Liver (tissue), 9 donors: Measurements from ENCODE around the gene KCNJ10. TPM values are rescaled to one million over a fixed set of nuclear protein-coding genes. Genes with fewer than 3 reads are reported as not detected.

ENCODE experiments used
- DNase-seq: peaks from one replicate; pipeline ENCODE4 v3.0.0-alpha.2; 2017; ENCODE audit warnings: low spot score
- H3K27ac ChIP-seq, 2 donors: one replicate each; pipeline ENCODE4 v1.7.0; 2013; ENCODE audit warnings: inconsistent platforms in 2 of 2, low read length in 2 of 2, control low read depth in 1 of 2, low read depth in 1 of 2, mild to moderate bottlenecking in 1 of 2
- H3K27me3 ChIP-seq, 4 donors: one replicate each; pipeline versions ENCODE4 v1.6.1 to v1.7.0; 2013; ENCODE audit warnings: low read length in 3 of 4, inconsistent platforms in 1 of 4, mild to moderate bottlenecking in 1 of 4, moderate library complexity in 1 of 4; ENCODE audit not compliant: control insufficient read depth in 4 of 4, insufficient read depth in 4 of 4
- H3K36me3 ChIP-seq, 4 donors: one replicate each; pipeline versions ENCODE4 v1.6.1 to v1.7.0; 2013; ENCODE audit warnings: low read length in 3 of 4, mild to moderate bottlenecking in 3 of 4, low read depth in 1 of 4, moderate library complexity in 1 of 4; ENCODE audit not compliant: control insufficient read depth in 4 of 4, insufficient read depth in 3 of 4
- H3K4me1 ChIP-seq, 4 donors: one replicate each; pipeline versions ENCODE4 v1.6.1 to v1.7.0; 2013; ENCODE audit warnings: low read length in 3 of 4, mild to moderate bottlenecking in 3 of 4, moderate library complexity in 1 of 4; ENCODE audit not compliant: control insufficient read depth in 4 of 4, insufficient read depth in 4 of 4
- H3K4me3 ChIP-seq, 3 donors: one replicate each; pipeline versions ENCODE4 v1.6.1 to v1.7.0; 2013; ENCODE audit warnings: low read length in 3 of 3, control low read depth in 1 of 3, low read depth in 1 of 3, mild to moderate bottlenecking in 1 of 3
- H3K9ac ChIP-seq, 2 donors: one replicate each; pipeline ENCODE4 v1.7.0; 2013; ENCODE audit warnings: low read length in 2 of 2, mild to moderate bottlenecking in 2 of 2, moderate library complexity in 2 of 2, control low read depth in 1 of 2, low read depth in 1 of 2
- H3K9me3 ChIP-seq, 4 donors: one replicate each; pipeline versions ENCODE4 v1.6.1 to v1.7.0; 2013; ENCODE audit warnings: low read length in 3 of 4; ENCODE audit not compliant: control insufficient read depth in 4 of 4
- EGR1 ChIP-seq, 2 donors: IDR thresholded peaks; 2 replicates each; pipeline ENCODE4 v1.6.1; 2016 to 2018; ENCODE audit warnings: antibody characterized with exemption in 2 of 2, low read depth in 2 of 2
- FOXA1 ChIP-seq: IDR thresholded peaks from 2 replicates; pipeline ENCODE4 v1.6.1; 2016; ENCODE audit warnings: antibody characterized with exemption
- FOXA2 ChIP-seq: IDR thresholded peaks from 2 replicates; pipeline ENCODE4 v1.6.1; 2016; ENCODE audit warnings: antibody characterized with exemption
- GABPA ChIP-seq, 2 donors: IDR thresholded peaks in 1 of 2; conservative IDR thresholded peaks in 1 of 2; 2 replicates each; pipeline ENCODE4 v1.6.1; 2016; ENCODE audit warnings: antibody characterized with exemption in 2 of 2, mild to moderate bottlenecking in 1 of 2, moderate library complexity in 1 of 2
- HNF4A ChIP-seq, 2 donors: conservative IDR thresholded peaks; 2 replicates each; pipeline ENCODE4 v1.6.1; 2016; ENCODE audit warnings: antibody characterized with exemption in 2 of 2, mild to moderate bottlenecking in 2 of 2
- HNF4G ChIP-seq: IDR thresholded peaks from 2 replicates; pipeline ENCODE4 v1.6.1; 2016; ENCODE audit warnings: antibody characterized with exemption
- RAD21 ChIP-seq, 2 donors: IDR thresholded peaks; 2 replicates each; pipeline ENCODE4 v1.6.1; 2016; ENCODE audit warnings: antibody characterized with exemption in 2 of 2, mild to moderate bottlenecking in 2 of 2
- SP1 ChIP-seq: IDR thresholded peaks from 2 replicates; pipeline ENCODE4 v1.6.1; 2018; ENCODE audit warnings: antibody characterized with exemption, mild to moderate bottlenecking
- TAF1 ChIP-seq: conservative IDR thresholded peaks from 2 replicates; pipeline ENCODE4 v1.6.1; 2016; ENCODE audit warnings: antibody characterized with exemption, mild to moderate bottlenecking
- YY1 ChIP-seq: IDR thresholded peaks from 2 replicates; pipeline ENCODE4 v1.6.1; 2016; ENCODE audit warnings: antibody characterized with exemption, mild to moderate bottlenecking
- WGBS: extraction: QIAGEN DNeasy Blood & Tissue Kit; methylation state at CpG from one replicate; pipeline ENCODE4 v1.1.7; 2013; 5-methylcytosine and 5-hydroxymethylcytosine counted together
- polyA plus RNA-seq, 2 donors: library from polyadenylated mRNA; stranded (reverse) in 1 of 2; unstranded in 1 of 2; fragments of 200-250 nt in 1 of 2; fragments of >200 nt in 1 of 2; fragmentation: Nextera tagmentation in 1 of 2; extraction: Ambion mirVana in 1 of 2; gene quantifications; one replicate each; pipeline versions ENCODE4 v1.2.1 to v1.2.3, GENCODE V29; 2013 to 2015
- total RNA-seq, 2 donors: library from RNA; depleted of rRNA; stranded (reverse); fragments of >200 nt; gene quantifications; one replicate each; pipeline ENCODE4 v1.2.3, GENCODE V29; 2014
- TF ChIP-seq, protein P1 (sequence below): IDR thresholded peaks from 2 replicates; pipeline ENCODE4 v1.6.1; 2016; ENCODE audit warnings: antibody characterized with exemption
- TF ChIP-seq, protein P2 (sequence below): fragments of 150-350 bp; IDR thresholded peaks from 2 replicates; pipeline ENCODE4 v1.5.1; 2017; ENCODE audit warnings: improper control_type of control experiment, low read depth, low read length; ENCODE audit not compliant: missing input control
- TF ChIP-seq, protein P3 (sequence below): IDR thresholded peaks from 2 replicates; pipeline ENCODE4 v1.6.1; 2016; ENCODE audit warnings: antibody characterized with exemption, mild to moderate bottlenecking
- TF ChIP-seq, protein P4 (sequence below): IDR thresholded peaks from 2 replicates; pipeline ENCODE4 v1.6.1; 2016; ENCODE audit warnings: antibody characterized with exemption
- TF ChIP-seq, protein P5 (sequence below): IDR thresholded peaks from 2 replicates; pipeline ENCODE4 v1.6.1; 2016; ENCODE audit warnings: antibody characterized with exemption
- donor health status: healthy.
- donor health status: healthy.
- donor health status: healthy.
- donor health status: healthy.
- donor health status: healthy.

Gene KCNJ10
- total and polyA plus RNA-seq, 4 donors: 0.48 to 1.6 (median 0.52) TPM

DNA sequence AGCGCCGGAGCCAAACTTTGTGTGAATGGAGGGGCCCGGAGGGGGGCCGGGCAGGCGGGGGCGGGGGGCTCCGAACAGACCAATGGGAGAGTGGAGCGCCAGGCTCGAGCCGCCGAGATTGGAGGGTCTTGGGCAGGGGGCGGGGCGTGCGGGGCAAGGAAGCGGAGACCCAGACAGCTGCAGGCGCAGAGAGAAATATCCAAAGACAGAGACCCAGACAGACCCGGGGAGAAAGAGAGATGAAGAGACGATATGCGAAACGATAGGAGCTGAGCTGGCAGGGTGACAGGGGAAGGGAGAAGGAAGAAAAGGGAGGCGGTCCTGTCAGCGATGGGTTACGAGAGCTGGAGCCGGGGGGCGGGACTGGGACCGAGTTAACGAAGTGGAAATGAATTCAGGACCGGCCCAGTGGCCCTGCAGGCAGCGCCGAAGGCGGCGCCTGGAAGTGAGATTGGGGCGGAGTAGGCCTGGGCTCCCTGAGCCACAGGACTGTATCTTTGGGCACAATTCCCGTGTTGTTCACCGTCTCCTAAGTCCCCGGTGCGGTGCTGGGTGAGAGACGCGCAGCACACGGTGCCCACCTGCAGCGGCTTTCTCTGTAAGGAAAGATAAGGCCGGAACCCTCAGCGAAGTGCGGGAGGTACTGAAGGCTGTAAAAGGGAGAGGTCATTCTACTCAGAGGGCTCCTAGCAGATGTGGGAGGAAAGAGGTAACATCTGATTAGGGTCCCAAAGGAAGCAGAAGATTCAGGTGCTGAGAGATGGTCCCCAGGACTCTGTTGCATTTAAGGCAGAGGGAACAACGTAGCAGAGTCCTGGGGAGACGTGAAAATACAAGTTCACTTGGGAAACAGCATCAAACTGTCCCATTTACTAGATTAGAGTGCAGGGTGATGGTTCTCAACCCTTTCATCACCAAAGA lies 543 bp upstream of the KCNJ10 start:
- H3K9ac ChIP-seq: no peak overlapping the region
- WGBS: 5% methylated on average over 46 of the region's 46 CpGs
- peak; percentile 58 for DNase-seq
- H3K27ac ChIP-seq: no peak overlapping the region
- H3K9me3 ChIP-seq: no peaks in the 10 kb centered on the region
- no peaks in the 10 kb centered on the region for H3K27me3 ChIP-seq
- no peaks in the 10 kb centered on the region for H3K36me3 ChIP-seq
- TF ChIP-seq, protein P1, sequence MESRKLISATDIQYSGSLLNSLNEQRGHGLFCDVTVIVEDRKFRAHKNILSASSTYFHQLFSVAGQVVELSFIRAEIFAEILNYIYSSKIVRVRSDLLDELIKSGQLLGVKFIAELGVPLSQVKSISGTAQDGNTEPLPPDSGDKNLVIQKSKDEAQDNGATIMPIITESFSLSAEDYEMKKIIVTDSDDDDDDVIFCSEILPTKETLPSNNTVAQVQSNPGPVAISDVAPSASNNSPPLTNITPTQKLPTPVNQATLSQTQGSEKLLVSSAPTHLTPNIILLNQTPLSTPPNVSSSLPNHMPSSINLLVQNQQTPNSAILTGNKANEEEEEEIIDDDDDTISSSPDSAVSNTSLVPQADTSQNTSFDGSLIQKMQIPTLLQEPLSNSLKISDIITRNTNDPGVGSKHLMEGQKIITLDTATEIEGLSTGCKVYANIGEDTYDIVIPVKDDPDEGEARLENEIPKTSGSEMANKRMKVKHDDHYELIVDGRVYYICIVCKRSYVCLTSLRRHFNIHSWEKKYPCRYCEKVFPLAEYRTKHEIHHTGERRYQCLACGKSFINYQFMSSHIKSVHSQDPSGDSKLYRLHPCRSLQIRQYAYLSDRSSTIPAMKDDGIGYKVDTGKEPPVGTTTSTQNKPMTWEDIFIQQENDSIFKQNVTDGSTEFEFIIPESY: no peak
- TF ChIP-seq, protein P2, sequence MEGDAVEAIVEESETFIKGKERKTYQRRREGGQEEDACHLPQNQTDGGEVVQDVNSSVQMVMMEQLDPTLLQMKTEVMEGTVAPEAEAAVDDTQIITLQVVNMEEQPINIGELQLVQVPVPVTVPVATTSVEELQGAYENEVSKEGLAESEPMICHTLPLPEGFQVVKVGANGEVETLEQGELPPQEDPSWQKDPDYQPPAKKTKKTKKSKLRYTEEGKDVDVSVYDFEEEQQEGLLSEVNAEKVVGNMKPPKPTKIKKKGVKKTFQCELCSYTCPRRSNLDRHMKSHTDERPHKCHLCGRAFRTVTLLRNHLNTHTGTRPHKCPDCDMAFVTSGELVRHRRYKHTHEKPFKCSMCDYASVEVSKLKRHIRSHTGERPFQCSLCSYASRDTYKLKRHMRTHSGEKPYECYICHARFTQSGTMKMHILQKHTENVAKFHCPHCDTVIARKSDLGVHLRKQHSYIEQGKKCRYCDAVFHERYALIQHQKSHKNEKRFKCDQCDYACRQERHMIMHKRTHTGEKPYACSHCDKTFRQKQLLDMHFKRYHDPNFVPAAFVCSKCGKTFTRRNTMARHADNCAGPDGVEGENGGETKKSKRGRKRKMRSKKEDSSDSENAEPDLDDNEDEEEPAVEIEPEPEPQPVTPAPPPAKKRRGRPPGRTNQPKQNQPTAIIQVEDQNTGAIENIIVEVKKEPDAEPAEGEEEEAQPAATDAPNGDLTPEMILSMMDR: no peak
- TF ChIP-seq HNF4A (conservative IDR thresholded peaks at IDR 0.05) (no peak), YY1 (no peak), EGR1 (IDR thresholded peaks at IDR 0.05; ENCODE audit: low read depth in 2 of 2) (no peak), HNF4G (no peak), FOXA1 (no peak), GABPA (IDR thresholded peaks at IDR 0.05 in 1 of 2, conservative IDR thresholded peaks at IDR 0.05 in 1 of 2) (no peak), FOXA2 (no peak), TAF1 (no peak)
- TF ChIP-seq, protein P3, sequence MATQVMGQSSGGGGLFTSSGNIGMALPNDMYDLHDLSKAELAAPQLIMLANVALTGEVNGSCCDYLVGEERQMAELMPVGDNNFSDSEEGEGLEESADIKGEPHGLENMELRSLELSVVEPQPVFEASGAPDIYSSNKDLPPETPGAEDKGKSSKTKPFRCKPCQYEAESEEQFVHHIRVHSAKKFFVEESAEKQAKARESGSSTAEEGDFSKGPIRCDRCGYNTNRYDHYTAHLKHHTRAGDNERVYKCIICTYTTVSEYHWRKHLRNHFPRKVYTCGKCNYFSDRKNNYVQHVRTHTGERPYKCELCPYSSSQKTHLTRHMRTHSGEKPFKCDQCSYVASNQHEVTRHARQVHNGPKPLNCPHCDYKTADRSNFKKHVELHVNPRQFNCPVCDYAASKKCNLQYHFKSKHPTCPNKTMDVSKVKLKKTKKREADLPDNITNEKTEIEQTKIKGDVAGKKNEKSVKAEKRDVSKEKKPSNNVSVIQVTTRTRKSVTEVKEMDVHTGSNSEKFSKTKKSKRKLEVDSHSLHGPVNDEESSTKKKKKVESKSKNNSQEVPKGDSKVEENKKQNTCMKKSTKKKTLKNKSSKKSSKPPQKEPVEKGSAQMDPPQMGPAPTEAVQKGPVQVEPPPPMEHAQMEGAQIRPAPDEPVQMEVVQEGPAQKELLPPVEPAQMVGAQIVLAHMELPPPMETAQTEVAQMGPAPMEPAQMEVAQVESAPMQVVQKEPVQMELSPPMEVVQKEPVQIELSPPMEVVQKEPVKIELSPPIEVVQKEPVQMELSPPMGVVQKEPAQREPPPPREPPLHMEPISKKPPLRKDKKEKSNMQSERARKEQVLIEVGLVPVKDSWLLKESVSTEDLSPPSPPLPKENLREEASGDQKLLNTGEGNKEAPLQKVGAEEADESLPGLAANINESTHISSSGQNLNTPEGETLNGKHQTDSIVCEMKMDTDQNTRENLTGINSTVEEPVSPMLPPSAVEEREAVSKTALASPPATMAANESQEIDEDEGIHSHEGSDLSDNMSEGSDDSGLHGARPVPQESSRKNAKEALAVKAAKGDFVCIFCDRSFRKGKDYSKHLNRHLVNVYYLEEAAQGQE: no peak
- TF ChIP-seq, protein P4, sequence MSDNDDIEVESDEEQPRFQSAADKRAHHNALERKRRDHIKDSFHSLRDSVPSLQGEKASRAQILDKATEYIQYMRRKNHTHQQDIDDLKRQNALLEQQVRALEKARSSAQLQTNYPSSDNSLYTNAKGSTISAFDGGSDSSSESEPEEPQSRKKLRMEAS: no peak
- TF ChIP-seq, protein P5, sequence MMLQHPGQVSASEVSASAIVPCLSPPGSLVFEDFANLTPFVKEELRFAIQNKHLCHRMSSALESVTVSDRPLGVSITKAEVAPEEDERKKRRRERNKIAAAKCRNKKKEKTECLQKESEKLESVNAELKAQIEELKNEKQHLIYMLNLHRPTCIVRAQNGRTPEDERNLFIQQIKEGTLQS: no peak
- peaks cover 0 to 6% (median 3%) of the 10 kb centered on the region in 4 donors for H3K4me1 ChIP-seq
- H3K4me3 ChIP-seq: peak overlapping the region in 2 of 3 donors; percentile 36 to 41

DNA sequence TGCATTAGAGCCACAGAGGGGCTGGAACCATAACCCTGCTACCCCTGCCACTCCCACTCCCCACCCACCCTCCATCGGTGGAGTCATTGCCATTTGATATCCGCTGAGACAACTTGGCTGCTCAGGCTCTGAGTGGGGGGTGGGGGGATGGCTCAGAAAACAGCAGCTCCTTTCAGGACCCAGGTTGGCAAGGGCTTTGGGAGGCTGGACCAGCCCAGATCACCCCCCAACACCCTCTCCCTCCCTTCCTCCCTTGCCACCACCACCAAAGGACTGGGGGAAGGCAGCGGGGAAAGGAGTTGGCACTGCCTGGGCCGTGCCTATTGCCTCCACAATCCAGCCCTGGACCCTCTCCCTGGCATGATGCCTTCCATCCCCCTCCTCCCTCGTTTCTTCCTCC lies 1.7 kb downstream of the KCNJ10 start:
- Histone ChIP-seq H3K4me3 (no peak overlapping the region), H3K36me3 (no peaks in the 10 kb centered on the region), H3K27ac (no peak overlapping the region), H3K9me3 (no peaks in the 10 kb centered on the region), H3K27me3 (no peaks in the 10 kb centered on the region), H3K4me1 (peaks cover 0 to 6% (median 3%) of the 10 kb centered on the region in 4 donors), H3K9ac (no peak overlapping the region)
- TF ChIP-seq SP1 (no peak), YY1 (no peak), RAD21 (IDR thresholded peaks at IDR 0.05) (no peak)
- TF ChIP-seq, protein P1: no peak
- TF ChIP-seq, protein P3: no peak
- TF ChIP-seq, protein P5: no peak
- WGBS: 71% methylated on average over 5 of the region's 5 CpGs
- DNase-seq: no peak
